MCF 10A (cell line): ENCODE data around the gene VWA3A. TPM values are rescaled to one million over a fixed set of nuclear protein-coding genes. Genes with fewer than 3 reads are reported as not detected.

Experiments used
- BruUV-seq: library from RNA; stranded (reverse); fragments of 400-500 nt; replicated peaks from 2 replicates; lab custom pipeline; 2021; lab: Mats Ljungman, UMichigan
- CTCF ChIA-PET: fragments of 300-600 bp; sonication (Branson Sonifier 250); formaldehyde crosslinking; extraction: SDS; loops from one replicate; lab custom pipeline; 2021; ENCODE audit warnings: antibody characterized with exemption, inconsistent platforms; lab: Yijun Ruan, JAX
- POLR2A ChIA-PET: fragments of 300-600, 350-650 bp; sonication (Branson Sonifier 250); formaldehyde crosslinking; extraction: SDS; loops from one replicate; lab custom pipeline; 2020; ENCODE audit warnings: antibody characterized with exemption, inconsistent platforms; lab: Yijun Ruan, JAX
- DNase-seq: peaks from one replicate; pipeline ENCODE4 v3.0.0-alpha.2; 2018; ENCODE audit not compliant: unreplicated experiment
- H3K27ac Mint-ChIP-seq: one replicate; pipeline ENCODE4 v1.8.0; 2022; ENCODE audit warnings: mild to moderate bottlenecking, low read depth, mixed read lengths; ENCODE audit not compliant: unreplicated experiment
- H3K27me3 Mint-ChIP-seq: one replicate; pipeline ENCODE4 v1.8.0; 2022; ENCODE audit warnings: mixed read lengths; ENCODE audit not compliant: insufficient read depth, unreplicated experiment
- H3K36me3 Mint-ChIP-seq: one replicate; pipeline ENCODE4 v1.8.0; 2022; ENCODE audit warnings: mild to moderate bottlenecking, moderate library complexity, mixed read lengths; ENCODE audit not compliant: insufficient read depth, unreplicated experiment
- H3K4me1 Mint-ChIP-seq: one replicate; pipeline ENCODE4 v1.8.0; 2022; ENCODE audit warnings: mixed read lengths; ENCODE audit not compliant: insufficient read depth, unreplicated experiment
- H3K4me3 Mint-ChIP-seq: one replicate; pipeline ENCODE4 v1.8.0; 2022; ENCODE audit warnings: mild to moderate bottlenecking, moderate library complexity, mixed read lengths; ENCODE audit not compliant: unreplicated experiment
- H3K9me3 Mint-ChIP-seq: one replicate; pipeline ENCODE4 v1.8.0; 2022; ENCODE audit warnings: mixed read lengths; ENCODE audit not compliant: unreplicated experiment
- CTCF ChIP-seq: fragments of 200-600 bp; IDR thresholded peaks from one replicate; pipeline ENCODE4 v1.8.0; 2022; ENCODE audit warnings: antibody characterized with exemption, mild to moderate bottlenecking; ENCODE audit not compliant: unreplicated experiment
- intact Hi-C: fragments of 100-400 bp; cut with micrococcal nuclease; formaldehyde crosslinking; loops from 2 replicates; pipeline ENCODE4 v1.14.1; 2022
- total RNA-seq: library from RNA; stranded (reverse); gene quantifications from 2 replicates; pipeline ENCODE4 v1.2.3, GENCODE V29; 2022

VWA3A gene
- total RNA-seq, 1 experiment from 2014 or later: not detected

DNA sequence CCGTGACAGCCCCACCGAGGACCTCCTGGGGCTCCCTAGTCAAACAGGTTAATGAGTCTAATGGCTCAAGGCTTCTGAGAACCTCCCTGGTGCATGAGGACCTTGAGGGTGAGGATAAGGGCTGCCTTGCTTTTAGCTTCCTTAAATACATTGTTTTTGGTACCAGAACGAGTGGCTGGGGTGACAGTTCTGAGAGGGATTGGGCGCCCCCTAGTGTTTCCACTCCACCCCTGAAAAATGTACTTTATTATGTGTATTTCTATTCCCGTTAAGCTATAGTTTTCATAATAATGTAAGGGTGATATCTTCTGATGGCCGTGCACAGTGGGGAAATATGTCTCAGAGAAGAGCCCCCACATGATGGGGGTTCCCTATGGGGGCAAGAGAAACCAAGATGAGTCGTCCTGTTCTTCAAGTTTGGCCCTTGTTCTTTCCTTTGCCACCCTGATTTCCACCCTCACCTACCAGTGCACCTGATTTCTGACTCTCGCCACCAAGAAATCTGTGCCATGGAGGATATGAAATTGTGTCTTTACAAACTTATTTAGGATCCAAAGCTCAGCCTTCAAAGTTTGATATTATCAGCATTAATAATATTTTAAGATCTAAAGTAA lies 14.5 kb upstream of the VWA3A start:
- peak; percentile 81 for TF ChIP-seq CTCF
- BruUV-seq: no TSS peak
- Mint-ChIP-seq H3K27me3 (no peaks in the 10 kb centered on the region), H3K36me3 (peaks cover 13% of the 10 kb centered on the region), H3K9me3 (no peaks in the 10 kb centered on the region), H3K27ac (no peak overlapping the region), H3K4me3 (no peak overlapping the region), H3K4me1 (no peaks in the 10 kb centered on the region)
- intact Hi-C loops: loop anchor here (1.0 to 2.0 kb wide), 2 partner anchors 77 to 111 kb away; partner anchors contain the start of gene PDZD9
- ChIA-PET POLR2A (interaction anchor here (0.6 to 5.9 kb wide), 19 partner anchors 13 to 127 kb away, joined by 3 to 78 read pairs (median 6); partner anchors contain the start of genes MOSMO and PDZD9), CTCF (interaction anchor here (0.5 to 5.9 kb wide), 59 partner anchors 9 to 1251 kb away, joined by 3 to 502 read pairs (median 4); partner anchors contain the start of genes MOSMO, PDZD9, UQCRC2 and VWA3A)
- DNase-seq: peak; percentile 69

DNA sequence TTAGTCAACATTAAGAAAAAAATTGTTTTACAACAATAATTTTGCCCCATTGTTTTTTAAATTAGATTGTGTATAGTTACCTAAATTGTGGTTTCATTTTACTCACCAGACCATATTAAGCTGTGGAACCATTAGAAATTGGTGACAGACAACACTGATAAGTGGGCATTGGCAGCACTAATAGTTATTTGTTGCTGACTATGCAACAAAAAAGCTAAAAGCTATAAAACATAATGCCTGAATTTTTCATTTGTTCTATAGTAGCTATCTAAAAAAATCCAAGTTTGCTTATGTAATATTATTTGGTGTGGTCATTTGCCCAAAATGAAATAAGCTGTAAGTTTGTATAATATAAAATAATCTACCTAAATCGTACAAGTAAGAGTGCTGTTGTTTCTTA lies 13.7 kb upstream of the VWA3A start:
- no peak overlapping the region for H3K4me3 Mint-ChIP-seq
- H3K9me3 Mint-ChIP-seq: no peaks in the 10 kb centered on the region
- peaks cover 13% of the 10 kb centered on the region for H3K36me3 Mint-ChIP-seq
- no peak overlapping the region for H3K27ac Mint-ChIP-seq
- ChIA-PET CTCF (interaction anchor here (0.6 to 5.9 kb wide), 36 partner anchors 8 to 1097 kb away, joined by 3 to 502 read pairs (median 6); partner anchors contain the start of genes MOSMO, PDZD9 and VWA3A), POLR2A (interaction anchor here (0.6 to 5.9 kb wide), 14 partner anchors 13 to 1262 kb away, joined by 3 to 78 read pairs (median 6); partner anchors contain the start of genes MOSMO and VWA3A)
- no TSS peak for BruUV-seq
- intact Hi-C loops: no loop called here
- no peak for DNase-seq
- H3K4me1 Mint-ChIP-seq: no peaks in the 10 kb centered on the region
- no peaks in the 10 kb centered on the region for H3K27me3 Mint-ChIP-seq
- TF ChIP-seq CTCF: no peak

GRCh38 chr16:22081050-22081449 lies 11.3 kb upstream of the VWA3A start:
- ChIA-PET POLR2A (interaction anchor here (1.3 to 5.9 kb wide), 2 partner anchors 74 to 128 kb away, joined by 3 to 78 read pairs; partner anchors contain the start of genes MOSMO and UQCRC2), CTCF (interaction anchor here (4.2 to 5.9 kb wide), 2 partner anchors 79 kb away, joined by 21 to 502 read pairs; partner anchors contain the start of genes MOSMO and PDZD9)
- Mint-ChIP-seq H3K27ac (no peak overlapping the region), H3K9me3 (no peaks in the 10 kb centered on the region), H3K4me1 (no peaks in the 10 kb centered on the region), H3K4me3 (no peak overlapping the region), H3K27me3 (no peaks in the 10 kb centered on the region), H3K36me3 (peaks cover 16% of the 10 kb centered on the region)
- BruUV-seq: no TSS peak
- intact Hi-C loops: no loop called here
- DNase-seq: no peak
- TF ChIP-seq CTCF: no peak

GRCh38 chr16:22086440-22086839 lies 5.9 kb upstream of the VWA3A start:
- BruUV-seq: no TSS peak
- no peak for TF ChIP-seq CTCF
- Mint-ChIP-seq H3K27me3 (no peaks in the 10 kb centered on the region), H3K4me1 (no peaks in the 10 kb centered on the region), H3K27ac (no peak overlapping the region), H3K4me3 (no peak overlapping the region), H3K36me3 (peaks cover 10% of the 10 kb centered on the region), H3K9me3 (no peaks in the 10 kb centered on the region)
- ChIA-PET CTCF (no interaction called here), POLR2A (no interaction called here)
- intact Hi-C loops: no loop called here
- no peak for DNase-seq
